Esophagus squamous epithelium (tissue), 5 donors: ENCODE results near the gene SCIN. TPM values are rescaled to one million over a fixed set of nuclear protein-coding genes. Genes with fewer than 3 reads are reported as not detected.

Experiments used
- DNase-seq: peaks from one replicate; lab custom pipeline; 2025; lab: John Stamatoyannopoulos, UW
- H3K27ac ChIP-seq, 4 donors: fragments of 200-600 bp; sonication (generic); one replicate each; pipeline ENCODE4 v1.5.1; 2016 to 2019; ENCODE audit warnings: mild to moderate bottlenecking in 1 of 4
- H3K27me3 ChIP-seq, 4 donors: fragments of 200-600 bp; sonication (generic); 1 replicate in 3 of 4; 2 replicates in 1 of 4; pipeline versions ENCODE4 v1.5.1 to v1.6.0; 2017 to 2021; ENCODE audit warnings: antibody characterized with exemption in 1 of 4
- H3K36me3 ChIP-seq, 3 donors: fragments of 200-600 bp; sonication (generic); one replicate each; pipeline ENCODE4 v1.5.1; 2016 to 2019
- H3K4me1 ChIP-seq, 3 donors: fragments of 200-600 bp; sonication (generic); one replicate each; pipeline ENCODE4 v1.5.1; 2017 to 2019
- H3K4me3 ChIP-seq, 4 donors: fragments of 200-600 bp; sonication (generic); 1 replicate in 3 of 4; 2 replicates in 1 of 4; pipeline ENCODE4 v1.5.1; 2016 to 2019; ENCODE audit warnings: mild to moderate bottlenecking in 2 of 4, moderate library complexity in 1 of 4
- H3K9me3 ChIP-seq, 3 donors: fragments of 200-600 bp; sonication (generic); one replicate each; pipeline ENCODE4 v1.5.1; 2016 to 2019
- POLR2A ChIP-seq, 4 donors: fragments of 450-650 bp; IDR thresholded peaks; one replicate each; pipeline ENCODE4 v1.6.1; 2017; ENCODE audit warnings: antibody characterized with exemption in 4 of 4, mild to moderate bottlenecking in 4 of 4, moderate library complexity in 3 of 4
- WGBS, 2 donors: methylation state at CpG; one replicate each; pipeline ENCODE4 v1.1.5; 2018; 5-methylcytosine and 5-hydroxymethylcytosine counted together
- intact Hi-C: fragments of 100-400 bp; cut with DNase I; formaldehyde crosslinking; loops from one replicate; pipeline ENCODE4 v1.15.0; 2022
- total RNA-seq, 4 donors: library from RNA; depleted of rRNA; stranded (reverse); fragments of >200 nt; gene quantifications; one replicate each; pipeline ENCODE4 v1.1.0, GENCODE V29; 2016
- TF ChIP-seq, protein P1 (sequence below), 6 experiments: fragments of 450-650 bp in 4 of 6; fragments of 200-600 bp in 2 of 6; sonication (generic) in 2 of 6; IDR thresholded peaks; one replicate each; pipeline ENCODE4 v1.5.1; 2016 to 2019; ENCODE audit warnings: antibody characterized with exemption in 6 of 6, mild to moderate bottlenecking in 4 of 6, moderate library complexity in 4 of 6
- donor health status: DM: yes; HTN: yes; CAD: no.

The SCIN gene
- total RNA-seq, 4 donors from 2014 or later: 3.4 to 38.4 (median 25.9) TPM

DNA sequence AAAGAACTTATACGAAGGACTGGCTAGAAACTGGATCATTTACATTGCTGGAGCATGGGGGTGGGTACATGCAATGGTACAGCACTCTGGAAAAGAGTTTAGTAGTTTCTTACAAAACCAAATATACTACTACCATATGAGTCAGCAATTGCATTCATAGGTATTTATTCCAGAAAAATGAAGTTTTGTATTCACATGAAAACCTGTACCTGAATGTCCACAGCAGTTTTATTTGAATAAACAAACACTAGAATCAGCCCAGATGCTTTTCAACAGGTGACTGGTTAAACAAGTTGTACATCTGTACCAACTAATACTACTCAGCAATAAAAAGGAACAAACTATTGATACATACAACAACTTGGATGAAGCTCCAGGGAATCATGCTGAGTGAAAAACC is 3.4 kb downstream of the SCIN start:
- intact Hi-C loops: no loop called here
- Histone ChIP-seq H3K4me1 (peaks cover 4 to 38% (median 12%) of the 10 kb centered on the region in 3 donors), H3K4me3 (no peak overlapping the region), H3K9me3 (no peaks in the 10 kb centered on the region), H3K36me3 (no peaks in the 10 kb centered on the region), H3K27ac (no peak overlapping the region), H3K27me3 (peaks cover 0 to 23% (median 0%) of the 10 kb centered on the region in 4 donors)
- 73 to 76% methylated on average over 1 of the region's 1 CpG for WGBS, 2 donors
- no peak for TF ChIP-seq POLR2A (IDR thresholded peaks at IDR 0.05)
- TF ChIP-seq, protein P1, sequence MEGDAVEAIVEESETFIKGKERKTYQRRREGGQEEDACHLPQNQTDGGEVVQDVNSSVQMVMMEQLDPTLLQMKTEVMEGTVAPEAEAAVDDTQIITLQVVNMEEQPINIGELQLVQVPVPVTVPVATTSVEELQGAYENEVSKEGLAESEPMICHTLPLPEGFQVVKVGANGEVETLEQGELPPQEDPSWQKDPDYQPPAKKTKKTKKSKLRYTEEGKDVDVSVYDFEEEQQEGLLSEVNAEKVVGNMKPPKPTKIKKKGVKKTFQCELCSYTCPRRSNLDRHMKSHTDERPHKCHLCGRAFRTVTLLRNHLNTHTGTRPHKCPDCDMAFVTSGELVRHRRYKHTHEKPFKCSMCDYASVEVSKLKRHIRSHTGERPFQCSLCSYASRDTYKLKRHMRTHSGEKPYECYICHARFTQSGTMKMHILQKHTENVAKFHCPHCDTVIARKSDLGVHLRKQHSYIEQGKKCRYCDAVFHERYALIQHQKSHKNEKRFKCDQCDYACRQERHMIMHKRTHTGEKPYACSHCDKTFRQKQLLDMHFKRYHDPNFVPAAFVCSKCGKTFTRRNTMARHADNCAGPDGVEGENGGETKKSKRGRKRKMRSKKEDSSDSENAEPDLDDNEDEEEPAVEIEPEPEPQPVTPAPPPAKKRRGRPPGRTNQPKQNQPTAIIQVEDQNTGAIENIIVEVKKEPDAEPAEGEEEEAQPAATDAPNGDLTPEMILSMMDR (IDR thresholded peaks at IDR 0.05): no peak
- no peak for DNase-seq

DNA sequence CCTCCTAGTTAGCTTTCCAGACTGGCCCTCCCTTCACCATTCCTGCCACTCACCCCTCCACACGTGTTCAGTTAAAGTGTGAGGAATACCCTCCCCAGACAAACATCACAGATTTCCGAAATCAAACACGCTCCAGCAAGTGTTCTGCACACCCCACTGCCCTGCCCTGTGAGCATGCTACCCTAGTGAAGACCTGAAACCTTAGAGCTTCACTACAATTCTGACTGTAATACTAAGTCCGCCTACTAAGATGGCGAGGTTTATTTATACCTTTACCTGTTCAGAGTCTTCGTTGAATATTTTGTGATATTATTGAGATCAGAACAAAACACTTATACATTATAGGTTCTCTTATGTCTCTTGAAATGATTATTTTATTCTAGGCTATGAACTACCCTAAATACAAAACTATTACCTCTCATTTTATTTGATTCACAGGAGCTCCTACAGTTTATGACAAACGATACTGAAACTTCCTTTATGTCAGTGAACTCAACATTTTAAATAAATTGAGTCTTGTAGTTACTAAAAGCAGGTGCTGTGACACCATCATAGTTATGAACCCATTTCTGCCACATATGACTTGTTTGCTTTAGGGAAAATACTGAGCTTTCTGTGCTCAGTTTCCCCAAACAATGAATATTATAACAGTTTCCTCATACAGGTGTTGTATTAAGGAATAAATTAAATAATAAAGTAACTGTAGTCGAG is 8.6 kb downstream of the SCIN start:
- Histone ChIP-seq H3K36me3 (peaks cover 0 to 10% (median 0%) of the 10 kb centered on the region in 3 donors), H3K4me1 (peaks cover 0 to 2% (median 0%) of the 10 kb centered on the region in 3 donors), H3K27ac (no peak overlapping the region), H3K9me3 (no peaks in the 10 kb centered on the region), H3K4me3 (no peak overlapping the region), H3K27me3 (no peaks in the 10 kb centered on the region)
- 66 to 79% methylated on average over 8 of the region's 8 CpGs for WGBS, 2 donors
- DNase-seq: no peak
- intact Hi-C loops: no loop called here
- TF ChIP-seq, protein P1 (IDR thresholded peaks at IDR 0.05): no peak
- no peak for TF ChIP-seq POLR2A (IDR thresholded peaks at IDR 0.05)

DNA sequence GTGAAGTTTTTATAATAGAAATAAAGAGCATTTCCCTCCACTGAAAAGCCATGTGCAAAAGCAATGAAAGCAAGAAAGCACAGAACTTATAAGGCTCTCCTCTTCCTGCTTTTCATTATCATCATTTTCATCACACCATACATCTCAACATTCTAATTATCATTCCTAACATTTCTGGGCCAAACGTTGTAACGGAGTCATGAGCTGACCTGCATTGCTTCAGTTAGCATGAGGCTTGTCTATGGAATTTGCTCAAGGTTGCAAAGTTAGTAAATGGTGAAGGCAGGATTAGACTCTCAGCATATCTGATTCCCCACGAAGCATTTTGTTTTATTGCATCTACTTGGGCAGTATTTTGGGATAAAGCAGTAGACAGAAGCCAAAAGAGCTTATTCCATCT is 11.4 kb downstream of the SCIN start:
- Histone ChIP-seq H3K9me3 (no peaks in the 10 kb centered on the region), H3K4me3 (no peak overlapping the region), H3K27ac (no peak overlapping the region), H3K4me1 (no peaks in the 10 kb centered on the region), H3K27me3 (no peaks in the 10 kb centered on the region), H3K36me3 (peaks cover 0 to 18% (median 0%) of the 10 kb centered on the region in 3 donors)
- TF ChIP-seq, protein P1 (IDR thresholded peaks at IDR 0.05): no peak
- TF ChIP-seq POLR2A (IDR thresholded peaks at IDR 0.05): no peak
- intact Hi-C loops: no loop called here
- no peak for DNase-seq
- 69 to 74% methylated on average over 3 of the region's 3 CpGs for WGBS, 2 donors

DNA sequence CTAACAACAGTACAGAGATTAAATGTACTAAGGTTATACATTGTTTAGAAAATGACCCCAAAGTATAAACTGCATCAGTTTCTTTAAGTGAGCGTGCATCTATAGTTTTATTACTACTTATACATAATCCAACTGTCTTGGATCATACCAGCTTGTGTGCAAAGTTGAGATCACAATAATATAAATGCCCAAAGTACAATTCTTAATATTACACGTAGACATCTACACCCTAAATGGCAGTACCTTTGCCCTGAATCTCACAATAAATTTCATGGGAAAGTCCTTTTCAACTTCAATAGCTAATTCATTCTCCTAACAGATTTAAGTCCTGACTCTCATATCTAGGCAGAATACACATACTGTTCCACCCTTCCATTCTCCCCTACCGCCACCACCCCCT is 11.8 kb downstream of the SCIN start:
- 82 to 90% methylated on average over 3 of the region's 3 CpGs for WGBS, 2 donors
- H3K36me3 ChIP-seq: peaks cover 0 to 18% (median 0%) of the 10 kb centered on the region in 3 donors
- H3K4me1 ChIP-seq: no peaks in the 10 kb centered on the region
- TF ChIP-seq, protein P1 (IDR thresholded peaks at IDR 0.05): no peak
- TF ChIP-seq POLR2A (IDR thresholded peaks at IDR 0.05): no peak
- intact Hi-C loops: no loop called here
- no peak overlapping the region for H3K4me3 ChIP-seq
- H3K27ac ChIP-seq: no peak overlapping the region
- DNase-seq: no peak
- H3K27me3 ChIP-seq: no peaks in the 10 kb centered on the region
- no peaks in the 10 kb centered on the region for H3K9me3 ChIP-seq

DNA sequence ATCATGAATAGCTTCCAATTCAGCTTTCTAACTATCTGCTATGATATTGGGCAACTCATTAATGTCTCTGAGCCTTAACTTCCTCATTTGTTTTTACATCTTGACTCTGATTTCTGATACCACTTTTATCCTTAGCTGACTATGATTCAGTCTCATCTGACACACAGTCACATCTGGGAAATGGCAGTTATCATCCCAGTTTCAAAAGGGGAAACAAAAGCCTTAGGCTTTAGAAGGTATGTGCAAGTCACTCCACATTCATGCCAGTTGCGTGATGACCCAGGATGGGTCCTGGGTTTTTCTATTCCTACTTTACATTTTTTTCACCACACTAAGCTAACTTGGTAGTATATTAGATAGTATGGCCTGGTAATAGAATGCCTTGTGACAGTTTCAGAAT is 12.7 kb downstream of the SCIN start:
- 93 to 94% methylated on average over 1 of the region's 1 CpG for WGBS, 2 donors
- intact Hi-C loops: no loop called here
- Histone ChIP-seq H3K36me3 (peaks cover 0 to 18% (median 0%) of the 10 kb centered on the region in 3 donors), H3K27me3 (no peaks in the 10 kb centered on the region), H3K4me1 (no peaks in the 10 kb centered on the region), H3K9me3 (no peaks in the 10 kb centered on the region), H3K4me3 (no peak overlapping the region), H3K27ac (no peak overlapping the region)
- no peak for TF ChIP-seq POLR2A (IDR thresholded peaks at IDR 0.05)
- TF ChIP-seq, protein P1 (IDR thresholded peaks at IDR 0.05): no peak
- no peak for DNase-seq
